BJ (cell line): Measurements from ENCODE around the gene KIFAP3. TPM values are rescaled to one million over a fixed set of nuclear protein-coding genes. Genes with fewer than 3 reads are reported as not detected.

Experiments used
- CTCF ChIA-PET: fragments of 350-600 bp; formaldehyde crosslinking; extraction: SDS; loops from one replicate; lab custom pipeline; 2021; ENCODE audit warnings: antibody characterized with exemption, inconsistent platforms; lab: Yijun Ruan, JAX
- POLR2A ChIA-PET: fragments of 300-600 bp; sonication (Branson Sonifier 250); formaldehyde crosslinking; extraction: SDS; loops from one replicate; lab custom pipeline; 2021; ENCODE audit warnings: antibody characterized with exemption; lab: Charles Lee
- DNase-seq: peaks from one replicate; pipeline ENCODE4 v3.0.0-alpha.2; 2011; ENCODE audit warnings: low read depth
- H3K27me3 ChIP-seq: 2 replicates; pipeline ENCODE4 v1.6.0; 2011; ENCODE audit warnings: low read length; ENCODE audit not compliant: control insufficient read depth, insufficient read depth
- H3K36me3 ChIP-seq: 2 replicates; pipeline ENCODE4 v1.5.1; 2011; ENCODE audit warnings: low read length; ENCODE audit not compliant: control insufficient read depth, insufficient read depth
- H3K4me3 ChIP-seq: 2 replicates; pipeline ENCODE4 v1.5.1; 2011; ENCODE audit warnings: low read depth, mild to moderate bottlenecking, control low read depth, low read length
- polyA plus RNA-seq: library from polyadenylated mRNA; depleted of rRNA; stranded (reverse); fragments of >200 nt; gene quantifications from 2 replicates; pipeline ENCODE4 v1.2.3, GENCODE V29; 2011
- TF ChIP-seq, protein P1 (sequence below): IDR thresholded peaks from 2 replicates; pipeline ENCODE4 v1.5.1; 2011; ENCODE audit warnings: low read depth, mild to moderate bottlenecking, control low read depth, inconsistent platforms, low read length, moderate library complexity; ENCODE audit not compliant: insufficient read depth

The KIFAP3 gene
- polyA plus RNA-seq, 1 experiment, result 6.1 TPM

DNA sequence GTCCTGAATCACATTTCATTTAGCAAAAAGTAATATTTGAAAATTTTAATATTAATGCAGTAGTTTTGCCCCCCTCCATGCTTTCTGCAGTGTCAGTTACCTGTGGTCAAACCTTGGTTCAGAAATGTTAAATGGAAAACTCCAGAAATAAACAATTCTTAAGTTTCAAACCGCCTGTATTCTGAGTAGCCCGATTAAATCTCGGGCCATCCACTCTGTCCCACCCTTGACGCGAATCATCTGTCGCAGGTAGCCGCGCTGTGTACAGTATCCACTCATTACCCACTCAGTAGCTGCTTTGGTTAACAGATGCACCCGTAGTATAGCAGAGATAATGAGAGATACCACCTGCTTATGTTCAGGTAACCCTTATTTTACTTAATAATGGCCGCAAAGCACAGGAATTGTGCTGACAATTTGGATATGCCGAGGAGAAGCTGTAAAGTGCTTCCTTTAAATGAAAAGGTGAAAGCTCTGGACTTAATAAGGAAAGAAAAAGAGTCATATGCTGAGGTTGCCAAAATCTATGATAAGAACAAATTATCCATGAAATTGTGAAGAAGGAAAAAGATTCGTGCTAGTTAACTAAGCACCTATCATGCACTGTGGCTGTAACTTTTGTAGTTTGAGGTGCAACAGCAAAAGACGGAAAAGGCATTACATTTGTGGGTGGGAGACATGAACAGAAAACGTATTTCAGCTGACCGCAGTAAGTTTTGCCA is 179.9 kb downstream of the KIFAP3 start:
- CTCF ChIA-PET, result interaction anchor here (0.8 to 1.2 kb wide), 2 partner anchors 12 to 16 kb away, joined by 3 read pairs; no protein-coding TSS in a partner anchor
- TF ChIP-seq, protein P1, sequence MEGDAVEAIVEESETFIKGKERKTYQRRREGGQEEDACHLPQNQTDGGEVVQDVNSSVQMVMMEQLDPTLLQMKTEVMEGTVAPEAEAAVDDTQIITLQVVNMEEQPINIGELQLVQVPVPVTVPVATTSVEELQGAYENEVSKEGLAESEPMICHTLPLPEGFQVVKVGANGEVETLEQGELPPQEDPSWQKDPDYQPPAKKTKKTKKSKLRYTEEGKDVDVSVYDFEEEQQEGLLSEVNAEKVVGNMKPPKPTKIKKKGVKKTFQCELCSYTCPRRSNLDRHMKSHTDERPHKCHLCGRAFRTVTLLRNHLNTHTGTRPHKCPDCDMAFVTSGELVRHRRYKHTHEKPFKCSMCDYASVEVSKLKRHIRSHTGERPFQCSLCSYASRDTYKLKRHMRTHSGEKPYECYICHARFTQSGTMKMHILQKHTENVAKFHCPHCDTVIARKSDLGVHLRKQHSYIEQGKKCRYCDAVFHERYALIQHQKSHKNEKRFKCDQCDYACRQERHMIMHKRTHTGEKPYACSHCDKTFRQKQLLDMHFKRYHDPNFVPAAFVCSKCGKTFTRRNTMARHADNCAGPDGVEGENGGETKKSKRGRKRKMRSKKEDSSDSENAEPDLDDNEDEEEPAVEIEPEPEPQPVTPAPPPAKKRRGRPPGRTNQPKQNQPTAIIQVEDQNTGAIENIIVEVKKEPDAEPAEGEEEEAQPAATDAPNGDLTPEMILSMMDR, result no peak
- no peaks in the 10 kb centered on the region for H3K36me3 ChIP-seq
- no peaks in the 10 kb centered on the region; the same call in none of the 2 replicates for H3K27me3 ChIP-seq
- POLR2A ChIA-PET, result no interaction called here
- peak overlapping the region; percentile 79 for H3K4me3 ChIP-seq
- DNase-seq, result no peak

DNA sequence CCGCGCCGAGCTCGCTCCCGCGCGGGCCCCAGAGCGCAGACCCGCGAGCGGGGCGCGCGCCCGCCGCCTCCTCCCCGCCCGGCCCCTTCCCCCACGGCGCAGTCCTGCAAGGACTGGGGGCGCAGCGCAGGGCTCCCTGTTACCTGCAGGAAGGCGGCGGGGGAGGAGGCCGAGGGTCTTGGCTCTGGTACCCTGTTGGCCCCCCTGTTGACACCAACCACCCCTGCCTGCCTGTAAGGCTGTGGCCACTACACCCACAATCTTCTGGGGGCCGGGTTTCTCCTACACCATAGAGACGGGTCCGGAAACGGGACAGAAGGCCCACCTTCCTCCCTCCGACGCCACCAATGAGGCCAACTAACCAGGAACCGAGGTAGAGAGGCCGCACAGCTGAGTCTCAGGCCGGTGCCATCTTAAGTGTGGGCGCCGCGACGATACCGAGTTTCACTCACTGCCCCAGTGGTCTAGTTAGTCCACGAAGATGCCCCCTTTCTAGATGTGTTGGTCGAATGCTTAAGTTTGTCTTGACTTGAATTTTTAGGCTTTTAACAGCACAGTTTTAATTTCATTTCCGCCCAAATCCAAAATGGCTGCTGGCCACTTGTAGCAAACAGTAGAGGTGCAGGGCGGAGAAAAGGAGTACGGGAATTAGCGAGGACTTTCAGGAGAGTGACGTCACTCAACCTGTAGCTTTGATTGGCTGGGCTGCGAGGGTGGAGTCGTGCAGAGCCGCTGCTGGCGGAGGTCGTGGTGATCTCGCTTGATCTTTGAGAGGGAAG is 180.7 kb downstream of the KIFAP3 start, which contains the start of gene SCYL3:
SCYL3 (minus strand) TSS at position 252 of the 779 bp plus-strand sequence. CDS start 5,056 bp downstream, outside the sequence.
- Histone ChIP-seq H3K4me3 (peak within 1 kb of the TSS; percentile 79), H3K27me3 (no peaks in the 10 kb centered on the region; the same call in none of the 2 replicates), H3K36me3 (no peaks in the 10 kb centered on the region)
- POLR2A ChIA-PET, result interaction anchor here (0.6 to 0.7 kb wide), 2 partner anchors 773 to 1015 kb away, joined by 3 to 4 read pairs; no protein-coding TSS in a partner anchor
- TF ChIP-seq, protein P1, result no peak
- CTCF ChIA-PET, result interaction anchor here (0.8 to 1.2 kb wide), 4 partner anchors 11 to 84 kb away, joined by 3 read pairs; no protein-coding TSS in a partner anchor
- peak; percentile 87 for DNase-seq

DNA sequence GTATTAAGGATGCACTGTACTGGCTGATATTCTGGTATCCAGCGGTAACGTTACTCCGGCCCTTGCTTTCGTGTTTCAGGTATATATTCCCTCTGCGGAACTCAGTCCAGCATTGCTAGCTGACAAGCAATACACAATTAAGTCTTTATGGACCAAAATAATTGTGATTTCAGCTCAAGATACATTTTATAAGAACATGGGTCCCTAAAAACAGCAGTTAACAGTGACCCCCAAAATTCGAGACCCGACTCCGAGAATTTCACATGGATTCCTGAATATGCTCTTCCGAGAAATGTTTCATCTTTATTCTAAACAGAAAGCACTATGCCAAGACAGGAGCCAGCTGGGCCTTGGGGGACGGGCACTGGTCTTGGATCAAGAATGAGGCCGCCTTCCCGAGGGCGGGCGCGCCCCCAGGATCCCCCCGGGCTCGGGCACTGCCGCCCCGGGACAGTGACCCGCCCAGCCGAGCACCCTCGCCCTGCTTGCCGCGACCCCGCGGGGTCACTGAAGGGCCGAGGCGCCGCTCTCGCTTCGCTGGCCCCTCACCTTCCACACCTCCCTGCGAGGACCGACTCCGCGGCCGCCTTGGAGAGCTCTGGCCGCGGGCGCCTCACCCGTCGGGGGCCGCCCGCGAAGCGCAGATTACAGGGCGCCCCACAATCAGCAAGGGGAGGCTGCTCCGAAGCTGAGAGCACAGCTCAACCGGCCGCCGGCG is 181.4 kb downstream of the KIFAP3 start:
- H3K27me3 ChIP-seq, result no peaks in the 10 kb centered on the region; the same call in none of the 2 replicates
- no peaks in the 10 kb centered on the region for H3K36me3 ChIP-seq
- peak overlapping the region; percentile 79 for H3K4me3 ChIP-seq
- TF ChIP-seq, protein P1, result no peak
- no peak for DNase-seq
- ChIA-PET POLR2A (interaction anchor here (0.5 to 0.7 kb wide), 3 partner anchors 774 to 1016 kb away, joined by 3 to 10 read pairs (median 4); no protein-coding TSS in a partner anchor), CTCF (interaction anchor here (0.9 to 1.2 kb wide), 2 partner anchors 10 to 83 kb away, joined by 3 read pairs; no protein-coding TSS in a partner anchor)

DNA sequence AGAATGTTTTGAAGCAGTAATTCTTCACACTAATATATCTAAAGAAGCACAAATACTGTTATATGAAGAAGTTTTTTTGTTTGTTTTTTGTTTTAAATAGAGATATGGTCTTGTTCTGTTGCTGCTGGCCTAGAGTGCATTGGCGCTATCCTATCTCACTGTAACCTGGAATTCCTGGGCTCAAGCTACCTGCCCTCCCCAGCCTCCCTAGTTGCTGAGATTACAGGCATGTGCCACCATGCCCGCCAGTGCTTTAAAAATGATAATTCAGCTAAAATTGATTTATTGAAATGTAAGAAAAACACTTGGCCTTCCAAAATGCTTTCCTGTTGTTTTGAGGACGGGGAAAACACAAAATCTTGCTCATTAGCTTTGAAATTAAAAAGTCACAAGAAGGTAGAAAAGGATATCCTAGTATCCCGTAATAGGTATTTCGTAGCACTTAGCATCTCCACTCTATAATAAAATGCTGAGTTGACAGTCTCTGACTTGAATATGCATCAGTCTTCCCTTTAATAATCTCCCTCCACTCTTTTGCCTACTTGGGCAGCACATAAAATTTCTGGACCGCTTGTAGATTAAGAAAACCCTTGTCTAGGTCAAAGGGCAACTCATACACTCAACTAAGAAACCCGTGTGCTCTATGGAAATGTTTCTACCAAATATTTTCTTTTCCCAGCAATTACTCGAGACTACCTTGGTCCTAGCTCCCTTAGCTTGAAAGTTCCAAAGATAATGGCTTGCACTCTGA is 182.1 kb downstream of the KIFAP3 start:
- DNase-seq, result no peak
- no peaks in the 10 kb centered on the region; the same call in none of the 2 replicates for H3K27me3 ChIP-seq
- TF ChIP-seq, protein P1, result no peak
- CTCF ChIA-PET, result interaction anchor here (0.9 to 1.2 kb wide), 2 partner anchors 10 to 83 kb away, joined by 3 read pairs; no protein-coding TSS in a partner anchor
- H3K4me3 ChIP-seq, result peak overlapping the region; percentile 79
- no peaks in the 10 kb centered on the region for H3K36me3 ChIP-seq
- POLR2A ChIA-PET, result interaction anchor here (0.5 kb wide), 1 partner anchor 784 kb away, joined by 10 read pairs; no protein-coding TSS in a partner anchor
